Activated CD8-positive, alpha-beta memory T cell treated with anti-CD3 and anti-CD28 coated beads for 36 hours (primary cell): Measurements from ENCODE around the gene ADCY2. TPM values are rescaled to one million over a fixed set of nuclear protein-coding genes. Genes with fewer than 3 reads are reported as not detected.

Experiments used
- CTCF ChIA-PET: fragments of 350-600 bp; sonication (Branson Sonifier 250); formaldehyde crosslinking; loops from one replicate; lab custom pipeline; 2021; ENCODE audit warnings: antibody characterized with exemption; lab: Charles Lee
- POLR2A ChIA-PET: fragments of 350-600 bp; sonication (Branson Sonifier 250); formaldehyde crosslinking; loops from one replicate; lab custom pipeline; 2021; ENCODE audit warnings: antibody characterized with exemption; lab: Charles Lee
- total RNA-seq, 2 experiments: library from RNA; stranded (reverse); gene quantifications; one replicate each; pipeline ENCODE4 v1.2.3, GENCODE V29; 2021

ADCY2 gene
- total RNA-seq, 2 experiments from 2014 or later: not detected

GRCh38 chr5:7628248-7628647, 232.3 kb downstream of the ADCY2 start:
- CTCF ChIA-PET: no interaction called here
- POLR2A ChIA-PET: no interaction called here

DNA sequence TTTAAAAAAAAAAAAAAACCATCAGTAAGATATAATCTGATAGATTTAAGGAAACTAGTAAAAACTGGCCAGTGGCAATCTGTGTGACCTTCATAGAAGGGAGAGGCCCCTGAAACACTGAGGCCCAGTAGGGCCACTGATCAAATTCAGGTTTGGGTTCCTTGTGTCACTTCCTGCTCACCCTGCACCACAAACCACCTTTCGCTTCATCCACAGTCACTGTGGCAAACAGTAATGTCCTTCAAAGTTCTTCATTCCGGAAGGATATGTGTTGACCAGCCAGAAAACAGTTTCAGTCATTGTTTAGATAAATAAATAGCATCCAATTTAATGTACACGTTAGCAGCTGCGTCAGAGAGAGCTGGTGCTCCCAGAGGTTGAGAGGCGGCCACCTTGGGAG, 232.9 kb downstream of the ADCY2 start:
- ChIA-PET POLR2A (no interaction called here), CTCF (no interaction called here)

DNA sequence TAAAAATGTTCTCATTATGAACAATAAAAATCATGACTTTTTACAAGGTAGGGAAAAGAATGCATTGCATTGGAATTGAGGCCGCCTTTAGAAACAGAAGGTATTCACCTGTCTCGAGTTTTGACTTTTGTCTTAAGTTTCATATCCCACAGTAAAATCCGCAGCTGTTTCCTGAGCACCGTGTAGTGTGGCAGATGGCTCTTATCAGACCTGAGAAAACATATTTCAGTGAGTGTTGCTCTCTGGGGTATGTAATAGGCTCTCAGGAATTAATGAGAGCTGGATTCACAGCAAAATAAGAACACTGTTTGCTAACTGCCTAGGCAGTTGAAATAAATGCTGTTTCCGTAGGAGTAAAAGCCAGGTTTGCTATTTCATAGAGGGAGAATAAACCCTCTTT, 233.6 kb downstream of the ADCY2 start:
- ChIA-PET CTCF (no interaction called here), POLR2A (no interaction called here)

DNA sequence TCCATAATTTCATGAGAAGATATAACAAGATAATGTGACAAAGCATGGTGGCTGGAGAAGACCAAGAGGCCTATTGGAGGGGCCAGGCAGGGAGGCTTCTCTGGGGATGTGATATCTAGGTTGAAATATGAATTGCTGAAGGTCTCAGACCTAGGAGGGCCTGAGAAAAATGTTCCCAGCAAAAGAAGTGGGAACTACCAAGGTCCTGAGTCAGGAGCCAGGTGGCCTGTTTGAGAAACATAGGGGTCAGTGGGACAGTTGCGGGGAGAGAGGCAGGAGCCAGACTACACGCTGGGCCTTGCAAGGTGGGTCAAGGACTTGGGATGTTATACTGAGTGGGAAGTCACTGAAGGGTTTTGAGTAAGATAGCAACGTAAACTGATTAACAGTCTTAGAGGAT, 238.9 kb downstream of the ADCY2 start:
- ChIA-PET CTCF (no interaction called here), POLR2A (no interaction called here)

- ChIA-PET CTCF (no interaction called here), POLR2A (no interaction called here)
Observed at GRCh38 chr5:7638456-7638855, 242.5 kb downstream of the ADCY2 start.

- ChIA-PET POLR2A (no interaction called here), CTCF (no interaction called here)
Observed at GRCh38 chr5:7642029-7642428, 246.1 kb downstream of the ADCY2 start.

DNA sequence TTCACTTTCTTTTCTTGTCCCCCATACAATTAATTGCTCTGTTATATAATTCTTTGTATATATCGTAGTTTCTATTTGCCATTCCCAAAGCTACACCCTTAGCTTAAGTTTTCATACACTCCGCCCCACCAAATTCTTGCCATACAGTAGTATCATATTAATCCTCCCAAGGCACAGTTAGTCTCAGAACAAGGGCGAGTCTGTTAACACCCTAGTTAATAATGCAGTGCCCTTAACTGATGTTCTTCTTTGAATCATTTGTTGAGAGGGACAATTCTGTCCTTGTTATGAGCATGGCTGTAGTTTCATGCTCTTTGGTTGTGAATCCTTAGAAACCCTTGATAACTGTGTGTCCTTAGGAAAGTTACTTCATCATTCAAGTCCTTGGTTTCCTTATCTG, 248.8 kb downstream of the ADCY2 start:
- ChIA-PET POLR2A (no interaction called here), CTCF (no interaction called here)

- ChIA-PET POLR2A (no interaction called here), CTCF (no interaction called here)
Observed at GRCh38 chr5:7650755-7651154, 254.8 kb downstream of the ADCY2 start.

DNA sequence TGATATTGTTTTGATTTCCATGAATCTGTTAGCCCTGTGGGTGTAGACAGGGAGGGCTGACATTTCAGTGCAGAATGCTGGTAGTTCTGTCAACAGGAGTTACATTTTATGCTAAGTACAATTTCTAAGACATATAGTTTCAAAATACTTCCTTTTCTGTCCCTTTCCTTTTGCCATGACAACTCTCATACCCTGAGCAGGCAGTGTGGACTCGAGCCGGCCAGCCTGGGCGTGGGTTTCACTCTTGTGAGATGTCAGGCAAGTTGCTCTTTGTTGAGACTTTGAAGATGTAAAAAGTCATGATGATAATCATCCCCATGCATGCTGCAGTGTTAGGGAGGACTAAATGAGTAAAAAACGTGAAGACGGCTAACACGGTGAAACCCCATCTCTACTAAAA, 257.1 kb downstream of the ADCY2 start:
- POLR2A ChIA-PET: no interaction called here
- CTCF ChIA-PET: no interaction called here

DNA sequence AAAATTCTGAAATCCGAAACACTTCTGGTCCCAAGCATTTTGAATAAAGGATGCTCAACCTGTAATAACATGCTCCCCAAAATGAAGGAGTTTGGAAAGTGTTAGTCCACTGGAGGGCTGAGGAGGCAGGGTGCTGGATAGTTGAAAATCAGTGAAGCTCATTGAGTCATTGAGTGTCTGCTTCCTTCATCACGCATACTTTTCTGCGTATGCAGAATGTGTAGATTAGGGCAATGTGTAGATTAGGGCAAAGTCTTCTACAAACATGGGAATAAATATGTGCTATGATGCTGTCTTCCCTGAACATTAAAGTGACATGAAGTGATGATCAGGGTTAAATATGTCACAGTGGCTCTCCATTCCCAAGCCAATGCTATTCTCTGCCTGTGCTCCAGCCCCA, 261.2 kb downstream of the ADCY2 start:
- CTCF ChIA-PET: no interaction called here

DNA sequence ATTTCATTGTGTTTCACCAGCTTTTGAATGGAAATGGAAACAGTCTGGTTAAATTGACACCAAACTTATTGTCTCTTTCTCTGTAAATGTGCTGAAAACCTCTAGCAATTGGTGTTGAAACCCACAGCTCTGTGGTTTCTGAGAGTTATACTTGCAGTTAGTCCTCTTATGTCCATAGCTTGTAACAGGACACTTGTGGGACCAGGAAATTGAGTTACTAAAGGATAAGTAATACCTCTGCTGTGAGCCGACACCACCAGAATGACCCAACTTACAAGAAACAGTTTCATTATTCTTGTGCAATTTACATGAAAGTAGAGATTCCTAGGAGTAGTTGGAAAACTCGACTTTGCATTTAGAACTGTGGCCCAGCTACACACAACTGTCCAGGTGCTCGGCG, 263.5 kb downstream of the ADCY2 start:
- POLR2A ChIA-PET: no interaction called here
- CTCF ChIA-PET: interaction anchor here (0.7 kb wide), 1 partner anchor 86 kb away, joined by 3 read pairs; no protein-coding TSS in a partner anchor

More for the DNA sequence above, 261.2 kb downstream of the ADCY2 start:
- POLR2A ChIA-PET: no interaction called here

- ChIA-PET POLR2A (no interaction called here), CTCF (no interaction called here)
Observed at GRCh38 chr5:7662289-7662688, 266.4 kb downstream of the ADCY2 start.

DNA sequence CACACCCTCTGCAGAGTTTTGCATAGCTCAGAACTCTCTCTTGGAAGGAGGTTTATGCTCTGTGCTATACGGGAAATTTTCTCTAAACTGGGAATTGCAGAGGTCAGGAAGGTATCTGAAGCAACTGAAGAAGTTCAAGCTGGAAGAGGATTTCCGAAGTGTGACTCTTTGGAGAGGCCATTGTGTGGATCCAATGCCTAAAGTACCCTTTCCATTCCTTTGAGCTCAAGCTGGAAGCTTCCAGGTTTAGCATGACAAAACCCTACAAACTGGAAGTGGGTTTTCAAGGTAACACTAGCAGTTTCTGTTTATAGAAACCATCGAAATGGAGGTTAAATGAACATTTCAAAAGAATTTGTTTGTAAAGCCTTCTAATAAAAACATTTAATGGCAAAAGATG, 267.9 kb downstream of the ADCY2 start:
- ChIA-PET CTCF (no interaction called here), POLR2A (no interaction called here)

- ChIA-PET CTCF (no interaction called here), POLR2A (no interaction called here)
Observed at GRCh38 chr5:7664208-7664607, 268.3 kb downstream of the ADCY2 start.

- CTCF ChIA-PET: no interaction called here
- POLR2A ChIA-PET: no interaction called here
Observed at GRCh38 chr5:7667216-7667767, 271.4 kb downstream of the ADCY2 start.

DNA sequence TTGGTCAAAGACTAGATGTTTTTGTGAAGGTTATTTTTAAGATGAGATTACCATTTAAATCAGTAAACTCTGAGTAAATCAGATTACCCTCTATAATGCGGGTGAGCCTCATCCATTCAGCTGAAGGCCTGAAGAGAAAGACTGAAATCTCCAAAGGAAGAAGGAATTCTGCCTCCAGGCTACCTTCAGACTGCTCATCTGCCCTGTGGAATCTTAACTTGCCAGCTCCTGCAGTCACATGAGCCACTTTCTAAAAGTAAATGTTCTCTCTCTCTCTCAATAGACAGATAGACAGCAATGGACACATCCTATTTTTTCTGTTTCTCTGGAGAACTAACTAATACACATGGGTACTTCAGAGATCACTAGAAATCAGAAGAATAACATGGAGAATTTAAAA, 272.2 kb downstream of the ADCY2 start:
- CTCF ChIA-PET: no interaction called here
- POLR2A ChIA-PET: no interaction called here

DNA sequence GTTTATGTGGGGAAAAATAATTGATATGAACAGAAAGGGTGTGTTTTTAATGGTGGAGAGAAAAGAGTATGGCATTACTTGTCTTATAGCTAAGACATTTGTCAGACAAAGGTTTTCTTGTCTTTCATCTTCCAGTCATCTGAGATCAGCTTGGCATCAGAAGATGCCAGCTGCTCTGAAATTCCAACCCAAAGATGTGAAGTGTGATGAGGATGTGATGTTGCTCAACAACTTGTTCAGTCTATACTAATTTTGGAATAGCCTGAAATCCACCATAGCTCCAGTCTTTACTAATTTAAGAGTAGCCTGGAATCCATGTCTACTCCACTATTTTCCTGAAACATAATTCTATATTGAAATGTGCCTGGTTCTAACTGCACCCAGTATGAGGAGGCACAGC, 272.7 kb downstream of the ADCY2 start:
- CTCF ChIA-PET: no interaction called here
- POLR2A ChIA-PET: no interaction called here

DNA sequence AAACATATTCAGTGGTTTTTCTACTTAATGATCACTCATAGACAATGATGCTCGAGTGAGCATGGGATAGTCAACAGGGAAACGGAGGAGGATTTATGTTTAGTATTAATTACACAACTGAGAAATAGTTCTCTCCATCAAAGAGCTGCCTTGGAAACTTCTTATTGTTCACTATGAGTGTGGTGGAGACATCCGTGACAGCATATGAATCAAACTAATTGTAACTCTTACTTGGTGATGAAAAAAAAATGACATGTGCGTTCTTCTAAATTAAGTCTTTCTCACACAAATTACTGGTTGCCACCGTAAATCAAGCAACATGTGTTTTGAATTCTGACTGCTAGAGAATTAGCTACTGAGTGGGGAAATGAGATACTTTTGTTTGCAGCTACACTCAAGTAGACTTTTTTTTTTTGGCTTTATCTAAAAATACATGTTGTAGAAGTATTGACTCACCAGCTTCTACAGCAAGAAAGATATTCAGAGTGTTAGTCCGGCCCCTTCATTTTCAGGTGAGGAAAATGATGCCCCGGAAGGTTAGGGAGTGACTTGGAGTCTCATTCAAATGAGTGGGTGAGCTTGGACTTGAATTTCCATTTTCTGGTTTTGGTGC, 275.5 kb downstream of the ADCY2 start:
- ChIA-PET POLR2A (no interaction called here), CTCF (no interaction called here)

GRCh38 chr5:7673658-7674057, 277.7 kb downstream of the ADCY2 start:
- ChIA-PET CTCF (no interaction called here), POLR2A (no interaction called here)

DNA sequence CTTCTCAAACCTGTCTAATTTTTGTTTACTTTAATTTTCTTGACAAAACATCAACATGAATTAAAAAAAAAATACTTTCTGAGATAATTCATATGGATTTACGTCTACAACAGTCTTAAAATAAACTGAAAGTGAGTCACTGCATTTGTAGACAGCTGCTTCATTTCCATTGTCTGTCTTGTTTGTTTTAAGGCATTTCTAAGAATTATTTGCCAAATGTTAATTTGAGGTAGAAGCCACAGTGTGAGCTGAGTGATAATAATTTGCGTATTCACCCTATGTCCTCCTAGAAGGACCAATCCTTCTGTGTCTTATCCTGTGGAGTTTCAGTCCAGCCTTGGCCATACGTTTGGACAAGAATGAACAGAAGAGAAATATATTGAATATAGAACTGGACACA, 280.5 kb downstream of the ADCY2 start:
- CTCF ChIA-PET: no interaction called here
- POLR2A ChIA-PET: no interaction called here

DNA sequence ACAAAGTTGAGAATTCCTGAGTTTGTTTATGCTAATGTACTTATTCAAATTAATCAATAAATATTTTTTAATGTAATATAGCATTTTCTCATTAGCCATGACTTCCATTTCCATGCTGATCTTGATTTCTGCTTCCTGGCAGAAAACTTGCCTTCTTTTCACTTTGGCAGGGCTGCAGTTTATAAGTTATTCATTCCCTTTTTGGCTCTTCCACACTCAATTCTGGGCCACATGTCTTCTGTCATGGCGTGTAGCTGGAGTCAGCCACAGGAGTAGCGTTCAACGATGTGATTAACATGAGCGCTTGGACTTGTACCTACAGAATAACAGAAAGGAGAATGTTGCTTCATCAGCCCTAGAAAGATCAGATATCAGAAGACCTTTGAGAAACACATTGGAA, 282.1 kb downstream of the ADCY2 start:
- POLR2A ChIA-PET: no interaction called here
- CTCF ChIA-PET: no interaction called here

GRCh38 chr5:7679663-7680062, 283.7 kb downstream of the ADCY2 start:
- POLR2A ChIA-PET: no interaction called here

More at GRCh38 chr5:7679663-7680062, 283.7 kb downstream of the ADCY2 start:
- CTCF ChIA-PET: no interaction called here
